Activated CD4-positive, alpha-beta memory T cell treated with anti-CD3 and anti-CD28 coated beads for 36 hours (primary cell): Measurements from ENCODE around the gene ATRNL1. TPM values are rescaled to one million over a fixed set of nuclear protein-coding genes. Genes with fewer than 3 reads are reported as not detected.

Experiments
- CTCF ChIA-PET: fragments of 350-600 bp; sonication (Branson Sonifier 250); formaldehyde crosslinking; loops from one replicate; lab custom pipeline; 2021; ENCODE audit warnings: antibody characterized with exemption, inconsistent platforms; lab: Charles Lee
- POLR2A ChIA-PET: fragments of 350-600 bp; sonication (Branson Sonifier 250); formaldehyde crosslinking; loops from one replicate; lab custom pipeline; 2021; ENCODE audit warnings: antibody characterized with exemption; lab: Charles Lee
- DNase-seq: peaks from one replicate; pipeline ENCODE4 v3.0.0-alpha.2; 2020
- H3K27ac Mint-ChIP-seq: one replicate; pipeline ENCODE4 v1.8.0; 2021; ENCODE audit warnings: mixed read lengths
- H3K27me3 Mint-ChIP-seq: one replicate; pipeline ENCODE4 v1.8.0; 2021; ENCODE audit warnings: mixed read lengths
- H3K36me3 Mint-ChIP-seq: one replicate; pipeline ENCODE4 v1.8.0; 2021; ENCODE audit warnings: mixed read lengths
- H3K4me1 Mint-ChIP-seq: one replicate; pipeline ENCODE4 v1.8.0; 2021; ENCODE audit warnings: low read depth, mixed read lengths
- H3K4me3 Mint-ChIP-seq: one replicate; pipeline ENCODE4 v1.8.0; 2021; ENCODE audit warnings: mild to moderate bottlenecking, mixed read lengths
- H3K9me3 Mint-ChIP-seq: one replicate; pipeline ENCODE4 v1.8.0; 2021; ENCODE audit warnings: mixed read lengths
- intact Hi-C: fragments of 100-400 bp; cut with micrococcal nuclease; formaldehyde crosslinking; loops from one replicate; pipeline ENCODE4 v1.15.1; 2023
- total RNA-seq, 2 experiments: library from RNA; stranded (reverse); gene quantifications; one replicate each; pipeline ENCODE4 v1.2.3, GENCODE V29; 2021

ATRNL1 gene, protein sequence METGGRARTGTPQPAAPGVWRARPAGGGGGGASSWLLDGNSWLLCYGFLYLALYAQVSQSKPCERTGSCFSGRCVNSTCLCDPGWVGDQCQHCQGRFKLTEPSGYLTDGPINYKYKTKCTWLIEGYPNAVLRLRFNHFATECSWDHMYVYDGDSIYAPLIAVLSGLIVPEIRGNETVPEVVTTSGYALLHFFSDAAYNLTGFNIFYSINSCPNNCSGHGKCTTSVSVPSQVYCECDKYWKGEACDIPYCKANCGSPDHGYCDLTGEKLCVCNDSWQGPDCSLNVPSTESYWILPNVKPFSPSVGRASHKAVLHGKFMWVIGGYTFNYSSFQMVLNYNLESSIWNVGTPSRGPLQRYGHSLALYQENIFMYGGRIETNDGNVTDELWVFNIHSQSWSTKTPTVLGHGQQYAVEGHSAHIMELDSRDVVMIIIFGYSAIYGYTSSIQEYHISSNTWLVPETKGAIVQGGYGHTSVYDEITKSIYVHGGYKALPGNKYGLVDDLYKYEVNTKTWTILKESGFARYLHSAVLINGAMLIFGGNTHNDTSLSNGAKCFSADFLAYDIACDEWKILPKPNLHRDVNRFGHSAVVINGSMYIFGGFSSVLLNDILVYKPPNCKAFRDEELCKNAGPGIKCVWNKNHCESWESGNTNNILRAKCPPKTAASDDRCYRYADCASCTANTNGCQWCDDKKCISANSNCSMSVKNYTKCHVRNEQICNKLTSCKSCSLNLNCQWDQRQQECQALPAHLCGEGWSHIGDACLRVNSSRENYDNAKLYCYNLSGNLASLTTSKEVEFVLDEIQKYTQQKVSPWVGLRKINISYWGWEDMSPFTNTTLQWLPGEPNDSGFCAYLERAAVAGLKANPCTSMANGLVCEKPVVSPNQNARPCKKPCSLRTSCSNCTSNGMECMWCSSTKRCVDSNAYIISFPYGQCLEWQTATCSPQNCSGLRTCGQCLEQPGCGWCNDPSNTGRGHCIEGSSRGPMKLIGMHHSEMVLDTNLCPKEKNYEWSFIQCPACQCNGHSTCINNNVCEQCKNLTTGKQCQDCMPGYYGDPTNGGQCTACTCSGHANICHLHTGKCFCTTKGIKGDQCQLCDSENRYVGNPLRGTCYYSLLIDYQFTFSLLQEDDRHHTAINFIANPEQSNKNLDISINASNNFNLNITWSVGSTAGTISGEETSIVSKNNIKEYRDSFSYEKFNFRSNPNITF (N-terminal part only)
- under 1 TPM; 0.12 to 0.17 TPM for total RNA-seq

GRCh38 chr10:115093286-115093775 is at the start of gene ATRNL1:
Gene ATRNL1, plus strand, starts transcription at chr10:115093365. Its CDS starts 386 bp downstream, at chr10:115093751.
- POLR2A ChIA-PET: no interaction called here
- Mint-ChIP-seq H3K27ac (no peak within 1 kb of the TSS), H3K36me3 (no peaks in the 10 kb centered on the region), H3K4me1 (peaks cover 10% of the 10 kb centered on the region), H3K9me3 (no peaks in the 10 kb centered on the region), H3K27me3 (peaks cover 38% of the 10 kb centered on the region), H3K4me3 (peak within 1 kb of the TSS; percentile 69)
- intact Hi-C loops: loop anchor here (1.0 to 10.0 kb wide), 2 partner anchors 155 to 219 kb away; partner anchors contain the start of gene TRUB1
- CTCF ChIA-PET: no interaction called here
- peak; percentile 15 for DNase-seq

DNA sequence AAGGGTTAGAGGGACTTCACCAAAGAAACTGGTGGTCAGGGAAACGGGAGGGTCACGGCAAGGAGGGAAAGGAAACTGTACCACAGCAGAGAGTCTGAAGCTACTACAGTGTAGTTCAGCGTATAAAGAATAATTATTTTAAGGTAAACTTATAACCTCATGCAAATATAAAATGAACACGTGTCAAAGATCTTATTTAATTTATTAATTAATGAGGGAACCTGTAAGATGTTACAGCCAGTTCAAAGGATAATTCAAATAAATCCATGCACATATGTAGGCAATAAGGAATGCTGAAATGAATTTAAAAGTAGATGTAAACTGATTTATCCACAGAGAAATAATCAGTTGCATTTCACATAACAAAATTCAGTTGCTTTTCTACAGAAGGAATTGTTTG is 49.4 kb upstream of the ATRNL1 start:
- H3K9me3 Mint-ChIP-seq: no peaks in the 10 kb centered on the region

DNA sequence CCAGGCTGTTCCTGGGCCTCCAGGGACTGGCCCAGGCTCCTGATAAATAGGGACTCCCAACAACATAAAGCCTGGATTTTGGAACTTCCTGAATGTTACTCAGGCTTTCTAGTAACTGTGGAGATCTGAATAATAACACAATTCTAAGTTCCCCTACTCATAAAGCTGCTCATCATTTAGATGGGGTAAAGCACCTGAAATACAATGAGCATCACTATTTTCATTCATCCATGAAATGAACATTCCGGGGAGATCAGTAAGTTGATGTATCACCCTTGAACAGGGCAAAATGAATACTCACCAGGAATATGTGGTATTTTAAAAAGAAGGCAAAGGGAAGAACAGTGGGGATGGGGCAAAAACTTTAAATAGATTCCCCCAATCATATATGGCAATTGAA is 48.3 kb upstream of the ATRNL1 start:
- Mint-ChIP-seq H3K4me3 (no peak overlapping the region), H3K9me3 (no peaks in the 10 kb centered on the region), H3K27ac (no peak overlapping the region), H3K27me3 (peaks cover 2% of the 10 kb centered on the region), H3K4me1 (no peaks in the 10 kb centered on the region), H3K36me3 (no peaks in the 10 kb centered on the region)
- CTCF ChIA-PET: no interaction called here
- DNase-seq: no peak
- intact Hi-C loops: no loop called here
- POLR2A ChIA-PET: no interaction called here

More for the DNA sequence above, 49.4 kb upstream of the ATRNL1 start:
- intact Hi-C loops: no loop called here
- H3K27me3 Mint-ChIP-seq: peaks cover 2% of the 10 kb centered on the region
- no peak overlapping the region for H3K4me3 Mint-ChIP-seq
- no peaks in the 10 kb centered on the region for H3K4me1 Mint-ChIP-seq
- H3K36me3 Mint-ChIP-seq: no peaks in the 10 kb centered on the region
- ChIA-PET CTCF (no interaction called here), POLR2A (no interaction called here)
- H3K27ac Mint-ChIP-seq: no peak overlapping the region
- DNase-seq: no peak

GRCh38 chr10:115045499-115045898 is 47.7 kb upstream of the ATRNL1 start:
- DNase-seq: no peak
- intact Hi-C loops: no loop called here
- Mint-ChIP-seq H3K27ac (no peak overlapping the region), H3K27me3 (peaks cover 4% of the 10 kb centered on the region), H3K36me3 (no peaks in the 10 kb centered on the region), H3K4me1 (no peaks in the 10 kb centered on the region), H3K9me3 (no peaks in the 10 kb centered on the region), H3K4me3 (no peak overlapping the region)
- POLR2A ChIA-PET: no interaction called here
- CTCF ChIA-PET: no interaction called here

GRCh38 chr10:115046686-115047236 is 46.4 kb upstream of the ATRNL1 start:
- Mint-ChIP-seq H3K4me1 (no peaks in the 10 kb centered on the region), H3K27me3 (peaks cover 5% of the 10 kb centered on the region), H3K4me3 (no peak overlapping the region), H3K9me3 (no peaks in the 10 kb centered on the region), H3K36me3 (no peaks in the 10 kb centered on the region), H3K27ac (no peak overlapping the region)
- ChIA-PET POLR2A (no interaction called here), CTCF (no interaction called here)
- intact Hi-C loops: no loop called here
- DNase-seq: no peak

- Mint-ChIP-seq H3K9me3 (no peaks in the 10 kb centered on the region), H3K4me1 (no peaks in the 10 kb centered on the region), H3K4me3 (no peak overlapping the region), H3K27ac (no peak overlapping the region), H3K27me3 (peaks cover 5% of the 10 kb centered on the region), H3K36me3 (no peaks in the 10 kb centered on the region)
- DNase-seq: no peak
- intact Hi-C loops: no loop called here
- ChIA-PET POLR2A (no interaction called here), CTCF (no interaction called here)
These were observed 45.5 kb upstream of the ATRNL1 start for GRCh38 chr10:115047705-115048104.

- no peak overlapping the region for H3K4me3 Mint-ChIP-seq
- no peaks in the 10 kb centered on the region for H3K36me3 Mint-ChIP-seq
- H3K27ac Mint-ChIP-seq: no peak overlapping the region
- no peak for DNase-seq
- CTCF ChIA-PET: interaction anchor here (1.0 kb wide), 1 partner anchor 19 kb away, joined by 4 read pairs; no protein-coding TSS in a partner anchor
- POLR2A ChIA-PET: no interaction called here
- H3K27me3 Mint-ChIP-seq: peaks cover 3% of the 10 kb centered on the region
- no peaks in the 10 kb centered on the region for H3K4me1 Mint-ChIP-seq
- no peaks in the 10 kb centered on the region for H3K9me3 Mint-ChIP-seq
- intact Hi-C loops: no loop called here
These were observed 43.8 kb upstream of the ATRNL1 start for GRCh38 chr10:115049318-115049717.

GRCh38 chr10:115049960-115050359 is 43.2 kb upstream of the ATRNL1 start:
- intact Hi-C loops: no loop called here
- no peak for DNase-seq
- Mint-ChIP-seq H3K27me3 (peaks cover 3% of the 10 kb centered on the region), H3K9me3 (no peaks in the 10 kb centered on the region), H3K36me3 (no peaks in the 10 kb centered on the region), H3K27ac (no peak overlapping the region), H3K4me1 (no peaks in the 10 kb centered on the region), H3K4me3 (no peak overlapping the region)
- CTCF ChIA-PET: no interaction called here
- POLR2A ChIA-PET: no interaction called here

DNA sequence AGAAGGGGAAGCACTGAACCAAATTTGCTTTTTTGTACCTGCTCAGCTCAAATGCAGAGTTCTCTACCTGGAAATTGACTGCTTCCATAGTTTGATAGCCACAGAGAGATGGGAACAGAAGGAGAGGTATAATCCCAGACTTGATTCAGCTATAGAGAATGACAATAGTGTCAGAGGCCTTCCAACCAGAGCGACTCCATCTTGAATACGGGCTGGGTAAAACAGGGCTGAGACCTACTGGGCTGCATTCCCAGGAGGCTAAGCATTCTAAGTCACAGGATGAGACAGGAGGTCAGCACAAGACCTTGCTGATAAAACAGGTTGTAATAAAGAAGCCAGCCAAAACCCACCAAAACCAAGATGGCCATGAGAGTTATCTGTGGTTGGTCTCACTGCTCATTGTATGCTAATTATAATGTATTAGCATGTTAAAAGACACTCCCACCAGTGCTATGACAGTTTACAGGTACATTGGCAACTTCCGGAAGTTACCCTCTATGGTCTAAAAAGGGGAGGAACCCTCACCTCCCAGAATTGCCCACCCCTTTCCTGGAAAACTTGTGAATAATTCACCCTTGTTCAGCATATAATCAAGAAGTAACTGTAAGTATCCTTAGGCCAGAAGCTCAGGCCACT is 42.7 kb upstream of the ATRNL1 start:
- CTCF ChIA-PET: no interaction called here
- Mint-ChIP-seq H3K36me3 (no peaks in the 10 kb centered on the region), H3K9me3 (no peaks in the 10 kb centered on the region), H3K4me3 (no peak overlapping the region), H3K27me3 (peaks cover 3% of the 10 kb centered on the region), H3K27ac (no peak overlapping the region), H3K4me1 (no peaks in the 10 kb centered on the region)
- intact Hi-C loops: no loop called here
- DNase-seq: no peak
- POLR2A ChIA-PET: no interaction called here

DNA sequence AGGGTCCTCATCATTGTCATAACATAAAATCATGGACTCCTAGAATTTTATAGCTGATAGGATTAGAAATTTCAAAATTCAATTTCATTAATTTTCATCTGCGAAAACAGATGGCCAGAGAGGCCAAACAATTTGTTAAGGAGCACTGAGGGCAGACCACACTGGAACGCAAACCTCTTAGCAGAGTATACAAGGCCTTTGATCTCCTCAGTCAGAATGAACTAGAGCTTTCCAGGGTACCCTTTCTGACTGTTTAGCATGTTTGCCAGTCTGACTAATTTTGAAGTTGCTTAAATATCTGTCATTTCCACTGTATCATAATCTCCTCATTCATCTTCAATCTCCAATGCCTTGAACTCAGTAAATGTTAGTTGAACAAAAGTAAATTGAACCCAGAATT is 41.9 kb upstream of the ATRNL1 start:
- H3K27ac Mint-ChIP-seq: no peak overlapping the region
- peaks cover 3% of the 10 kb centered on the region for H3K27me3 Mint-ChIP-seq
- DNase-seq: no peak
- H3K9me3 Mint-ChIP-seq: no peaks in the 10 kb centered on the region
- POLR2A ChIA-PET: no interaction called here
- H3K4me1 Mint-ChIP-seq: no peaks in the 10 kb centered on the region
- intact Hi-C loops: no loop called here
- no peaks in the 10 kb centered on the region for H3K36me3 Mint-ChIP-seq
- no peak overlapping the region for H3K4me3 Mint-ChIP-seq
- CTCF ChIA-PET: no interaction called here

- intact Hi-C loops: no loop called here
- H3K36me3 Mint-ChIP-seq: no peaks in the 10 kb centered on the region
- no peak overlapping the region for H3K4me3 Mint-ChIP-seq
- no peaks in the 10 kb centered on the region for H3K4me1 Mint-ChIP-seq
- no peak overlapping the region for H3K27ac Mint-ChIP-seq
- no peaks in the 10 kb centered on the region for H3K9me3 Mint-ChIP-seq
- no peak for DNase-seq
- CTCF ChIA-PET: no interaction called here
- H3K27me3 Mint-ChIP-seq: peaks cover 5% of the 10 kb centered on the region
- POLR2A ChIA-PET: no interaction called here
These were observed 40.9 kb upstream of the ATRNL1 start for GRCh38 chr10:115052226-115052625.
